B cell (primary cell): Measurements from ENCODE around the gene MEX3A.

Experiments used
- EZH2 ChIP-seq: IDR thresholded peaks from 2 replicates; pipeline ENCODE4 v1.6.1; 2012; ENCODE audit warnings: borderline replicate concordance, low read depth, mild to moderate bottlenecking, moderate library complexity, low read length; ENCODE audit not compliant: insufficient read depth, poor library complexity, severe bottlenecking
- TF ChIP-seq, protein P1 (sequence below): fragments of 200-600 bp; IDR thresholded peaks from one replicate; pipeline ENCODE4 v1.8.0; 2022; ENCODE audit warnings: antibody characterized with exemption, mild to moderate bottlenecking

DNA sequence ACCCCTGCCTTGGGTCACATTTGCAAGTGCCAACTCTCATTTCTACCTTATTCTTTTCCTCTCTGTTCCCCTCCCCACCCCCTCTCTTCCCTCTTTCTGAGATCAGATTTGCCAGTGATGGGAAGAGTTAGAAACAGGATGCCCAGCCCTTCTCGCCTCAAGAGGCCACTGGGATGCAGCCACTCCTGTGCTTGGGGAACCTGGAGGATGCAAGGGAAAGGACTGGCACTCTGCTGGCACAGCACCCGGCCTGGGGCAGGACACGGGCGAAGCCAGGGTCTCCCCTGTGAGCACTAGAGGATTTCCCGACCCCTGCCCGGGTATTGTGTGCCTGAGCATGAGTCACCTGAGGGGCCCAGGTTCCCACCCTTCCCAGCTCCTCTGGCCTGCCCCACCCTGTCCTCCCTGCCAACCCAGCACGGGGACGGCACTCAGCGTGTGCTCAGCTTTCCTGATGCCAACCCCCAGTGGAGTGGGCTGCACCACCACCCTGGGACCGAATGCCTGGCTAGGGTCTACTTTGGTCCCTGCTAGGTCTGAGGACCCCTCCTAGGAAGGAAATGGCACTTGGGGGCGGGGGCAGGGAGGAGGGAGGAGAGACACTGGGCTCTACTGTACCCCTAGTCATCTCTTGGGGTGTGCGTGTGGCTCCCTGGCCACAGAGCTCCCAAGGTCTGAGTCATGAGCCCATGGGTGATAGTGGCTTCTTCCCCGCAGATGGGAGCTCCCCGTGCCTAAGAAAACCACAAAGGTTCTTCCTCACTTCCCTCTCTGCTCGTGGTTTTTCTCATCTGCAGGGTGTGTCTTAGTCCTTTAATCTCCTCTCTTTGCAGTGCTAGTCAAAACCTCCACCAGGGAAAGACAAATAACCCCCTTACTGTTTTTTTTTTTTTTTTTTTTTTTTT lies 44.6 kb upstream of the MEX3A start:
- TF ChIP-seq, protein P1, sequence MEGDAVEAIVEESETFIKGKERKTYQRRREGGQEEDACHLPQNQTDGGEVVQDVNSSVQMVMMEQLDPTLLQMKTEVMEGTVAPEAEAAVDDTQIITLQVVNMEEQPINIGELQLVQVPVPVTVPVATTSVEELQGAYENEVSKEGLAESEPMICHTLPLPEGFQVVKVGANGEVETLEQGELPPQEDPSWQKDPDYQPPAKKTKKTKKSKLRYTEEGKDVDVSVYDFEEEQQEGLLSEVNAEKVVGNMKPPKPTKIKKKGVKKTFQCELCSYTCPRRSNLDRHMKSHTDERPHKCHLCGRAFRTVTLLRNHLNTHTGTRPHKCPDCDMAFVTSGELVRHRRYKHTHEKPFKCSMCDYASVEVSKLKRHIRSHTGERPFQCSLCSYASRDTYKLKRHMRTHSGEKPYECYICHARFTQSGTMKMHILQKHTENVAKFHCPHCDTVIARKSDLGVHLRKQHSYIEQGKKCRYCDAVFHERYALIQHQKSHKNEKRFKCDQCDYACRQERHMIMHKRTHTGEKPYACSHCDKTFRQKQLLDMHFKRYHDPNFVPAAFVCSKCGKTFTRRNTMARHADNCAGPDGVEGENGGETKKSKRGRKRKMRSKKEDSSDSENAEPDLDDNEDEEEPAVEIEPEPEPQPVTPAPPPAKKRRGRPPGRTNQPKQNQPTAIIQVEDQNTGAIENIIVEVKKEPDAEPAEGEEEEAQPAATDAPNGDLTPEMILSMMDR = no peak
- no peak for TF ChIP-seq EZH2
